HG03108 (cell line): ENCODE measurements around the gene DES.

ENCODE experiments used
- ATAC-seq: cut with Tn5 transposase; IDR thresholded peaks from one replicate; pipeline ENCODE4 v1.9.1; 2021; ENCODE audit warnings: moderate library complexity; ENCODE audit not compliant: unreplicated experiment

DES gene

GRCh38 chr2:219419331-219420197 lies 1.4 kb downstream of the DES start:
- no peak for ATAC-seq

- no peak for ATAC-seq
Observed at GRCh38 chr2:219420687-219421086, 2.5 kb downstream of the DES start.

- no peak for ATAC-seq
Observed at GRCh38 chr2:219421323-219421722, 3.1 kb downstream of the DES start.

GRCh38 chr2:219422952-219423534 lies 4.9 kb downstream of the DES start:
- ATAC-seq, result no peak

GRCh38 chr2:219423652-219424377 lies 5.6 kb downstream of the DES start:
- no peak for ATAC-seq

- ATAC-seq, result no peak
Observed at GRCh38 chr2:219425238-219426067, 7.3 kb downstream of the DES start.

GRCh38 chr2:219426068-219426443 lies 7.9 kb downstream of the DES start:
- ATAC-seq, result no peak

- ATAC-seq, result no peak
Observed at GRCh38 chr2:219426534-219427136, 8.5 kb downstream of the DES start.

- no peak for ATAC-seq
Observed at GRCh38 chr2:219428469-219428868, 10.3 kb downstream of the DES start.

- ATAC-seq, result no peak
Observed at GRCh38 chr2:219429958-219430606, 11.9 kb downstream of the DES start.

GRCh38 chr2:219430633-219431615 lies 12.7 kb downstream of the DES start:
- ATAC-seq, result no peak

- no peak for ATAC-seq
Observed at GRCh38 chr2:219433666-219434467, 15.7 kb downstream of the DES start.

GRCh38 chr2:219434468-219434717 lies 16.2 kb downstream of the DES start:
- ATAC-seq, result no peak

GRCh38 chr2:219434718-219435525 lies 16.7 kb downstream of the DES start, which contains the start of gene SPEG:
SPEG (plus strand) TSS chr2:219434843; CDS start chr2:219434978, 135 bp downstream.
- no peak for ATAC-seq

- ATAC-seq, result no peak
Observed at GRCh38 chr2:219435701-219436100, 17.5 kb downstream of the DES start.

GRCh38 chr2:219436491-219436890 lies 18.3 kb downstream of the DES start:
- no peak for ATAC-seq

GRCh38 chr2:219437141-219437540 lies 19.0 kb downstream of the DES start:
- no peak for ATAC-seq
